Measurements from ENCODE around the gene TUBA4B.

Gene TUBA4B

GRCh38 chr2:219299372-219299760 lies 46.3 kb downstream of the TUBA4B start:
- POLR2A ChIA-PET: interaction anchor here (1.4 kb wide), 2 partner anchors 20 to 54 kb away, joined by 3 to 9 read pairs; partner anchors contain the start of genes DNAJB2, GLB1L and STK16
- no peaks in the 10 kb centered on the region for H3K36me3 ChIP-seq (ENCODE audit: control insufficient read depth in 2 of 2, insufficient read depth in 1 of 2, low read length in 2 of 2)
- no peak overlapping the region for H3K27ac ChIP-seq (ENCODE audit: extremely low read depth, low read depth, low read length)
- no peaks in the 10 kb centered on the region for H3K4me1 ChIP-seq (ENCODE audit: control insufficient read depth, insufficient read depth, low read length)
- CTCF ChIA-PET: interaction anchor here (0.5 to 11.6 kb wide), 30 partner anchors 10 to 452 kb away, joined by 3 to 297 read pairs (median 4); partner anchors contain the start of genes ANKZF1, ATG9A, CNPPD1 and DNAJB2
- TF ChIP-seq ZNF18 (tag by site-specific recombination; IDR thresholded peaks at IDR 0.05): no peak
- no peak for TF ChIP-seq KLF16 (tag by site-specific recombination; IDR thresholded peaks at IDR 0.05)
- TF ChIP-seq ZNF426 (tag by site-specific recombination; IDR thresholded peaks at IDR 0.05): no peak
- no peak for TF ChIP-seq ZNF366 (tag by site-specific recombination; conservative IDR thresholded peaks at IDR 0.05)
- no peak for TF ChIP-seq ZNF513 (tag by site-specific recombination; IDR thresholded peaks at IDR 0.05)
- TF ChIP-seq ZBTB7A (tag by site-specific recombination; IDR thresholded peaks at IDR 0.05; ENCODE audit: low read depth): no peak
- TF ChIP-seq ZNF157 (tag by site-specific recombination; IDR thresholded peaks at IDR 0.05): no peak
- no peak for TF ChIP-seq ZSCAN5A (tag by site-specific recombination; IDR thresholded peaks at IDR 0.05)
- no peak for TF ChIP-seq ZNF776 (tag by site-specific recombination; IDR thresholded peaks at IDR 0.05; ENCODE audit: borderline replicate concordance)
- no peak for TF ChIP-seq ZNF416 (tag by site-specific recombination; IDR thresholded peaks at IDR 0.05)
- no peak for TF ChIP-seq GLI2 (tag by site-specific recombination; IDR thresholded peaks at IDR 0.05; ENCODE audit: borderline replicate concordance, low read depth)
- TF ChIP-seq GLIS1 (tag by site-specific recombination; IDR thresholded peaks at IDR 0.05): no peak
- TF ChIP-seq ZNF155 (tag by site-specific recombination; IDR thresholded peaks at IDR 0.05): no peak
- no peak for TF ChIP-seq ZNF214 (tag by site-specific recombination; IDR thresholded peaks at IDR 0.05; ENCODE audit: borderline replicate concordance)
- no peak for TF ChIP-seq ZNF335 (tag by site-specific recombination; conservative IDR thresholded peaks at IDR 0.05)
- no peak for TF ChIP-seq BCL6B (tag by site-specific recombination; IDR thresholded peaks at IDR 0.05)
- TF ChIP-seq WT1 (tag by site-specific recombination; IDR thresholded peaks at IDR 0.05): no peak
- TF ChIP-seq YY1 (tag by site-specific recombination; IDR thresholded peaks at IDR 0.05): no peak
- H3K4me3 ChIP-seq (ENCODE audit: low read depth, low read length): no peak overlapping the region
- H3K9me3 ChIP-seq (ENCODE audit: control insufficient read depth, insufficient read depth, low read depth, low read length): no peaks in the 10 kb centered on the region

GRCh38 chr2:219300022-219300421 lies 47.0 kb downstream of the TUBA4B start:
- POLR2A ChIA-PET: interaction anchor here (1.4 kb wide), 1 partner anchor 55 kb away, joined by 3 read pairs; the partner anchor contains the start of genes GLB1L and STK16
- Histone ChIP-seq H3K27ac (ENCODE audit: extremely low read depth, low read depth, low read length) (no peak overlapping the region), H3K36me3 (ENCODE audit: control insufficient read depth in 2 of 2, insufficient read depth in 1 of 2, low read length in 2 of 2) (no peaks in the 10 kb centered on the region), H3K4me1 (ENCODE audit: control insufficient read depth, insufficient read depth, low read length) (no peaks in the 10 kb centered on the region), H3K9me3 (ENCODE audit: control insufficient read depth, insufficient read depth, low read depth, low read length) (no peaks in the 10 kb centered on the region), H3K4me3 (ENCODE audit: low read depth, low read length) (no peak overlapping the region)
- CTCF ChIA-PET: interaction anchor here (0.5 to 11.6 kb wide), 22 partner anchors 9 to 453 kb away, joined by 3 to 297 read pairs (median 4); partner anchors contain the start of genes CNPPD1, DNAJB2, GLB1L and NHEJ1
- TF ChIP-seq ZSCAN23 (tag by site-specific recombination; IDR thresholded peaks at IDR 0.05) (no peak), ZNF518A (tag by site-specific recombination; conservative IDR thresholded peaks at IDR 0.05; ENCODE audit: low read depth) (no peak), ZNF133 (tag by site-specific recombination; IDR thresholded peaks at IDR 0.05) (no peak)

All from HEK293 (cell line).